HG02588 (cell line): ENCODE measurements around the gene ONECUT1.

Experiments
- ATAC-seq: cut with Tn5 transposase; IDR thresholded peaks from one replicate; pipeline ENCODE4 v1.9.1; 2021; ENCODE audit warnings: mild to moderate bottlenecking, moderate library complexity; ENCODE audit not compliant: unreplicated experiment

Gene ONECUT1

GRCh38 chr15:52797625-52798501 is 7.7 kb upstream of the ONECUT1 start:
- ATAC-seq = no peak

GRCh38 chr15:52796753-52797520 is 6.8 kb upstream of the ONECUT1 start:
- ATAC-seq = no peak

GRCh38 chr15:52796228-52796521 is 6.0 kb upstream of the ONECUT1 start:
- no peak for ATAC-seq

GRCh38 chr15:52795464-52796227 is 5.5 kb upstream of the ONECUT1 start:
- ATAC-seq = no peak

GRCh38 chr15:52794665-52795463 is 4.7 kb upstream of the ONECUT1 start:
- ATAC-seq = no peak

- ATAC-seq = no peak
Observed at GRCh38 chr15:52791776-52792175, 1.6 kb upstream of the ONECUT1 start.

GRCh38 chr15:52790941-52791751 is 1.0 kb upstream of the ONECUT1 start:
- ATAC-seq = no peak

GRCh38 chr15:52789601-52790168 is 451 bp downstream of the ONECUT1 start:
- no peak for ATAC-seq

GRCh38 chr15:52789008-52789600 is 1.0 kb downstream of the ONECUT1 start:
- no peak for ATAC-seq

GRCh38 chr15:52788099-52788986 is 1.8 kb downstream of the ONECUT1 start:
- ATAC-seq = no peak

- no peak for ATAC-seq
Observed at GRCh38 chr15:52787549-52788098, 2.5 kb downstream of the ONECUT1 start.

- no peak for ATAC-seq
Observed at GRCh38 chr15:52787123-52787503, 3.0 kb downstream of the ONECUT1 start.

GRCh38 chr15:52786436-52787122 is 3.6 kb downstream of the ONECUT1 start:
- ATAC-seq = no peak

GRCh38 chr15:52785672-52786406 is 4.3 kb downstream of the ONECUT1 start:
- ATAC-seq = no peak

GRCh38 chr15:52784799-52785671 is 5.1 kb downstream of the ONECUT1 start:
- no peak for ATAC-seq
